GM18517 (cell line): ENCODE data around the gene NNMT.
"Not testable (repeated sequence)": the region's sequence is repeated elsewhere in the genome, so short reads cannot be mapped to it uniquely, and the experiment has no call there.

ENCODE experiments used
- ATAC-seq: cut with Tn5 transposase; IDR thresholded peaks from one replicate; pipeline ENCODE4 v1.9.1; 2021; ENCODE audit warnings: mild to moderate bottlenecking, moderate library complexity; ENCODE audit not compliant: unreplicated experiment

The NNMT gene

DNA sequence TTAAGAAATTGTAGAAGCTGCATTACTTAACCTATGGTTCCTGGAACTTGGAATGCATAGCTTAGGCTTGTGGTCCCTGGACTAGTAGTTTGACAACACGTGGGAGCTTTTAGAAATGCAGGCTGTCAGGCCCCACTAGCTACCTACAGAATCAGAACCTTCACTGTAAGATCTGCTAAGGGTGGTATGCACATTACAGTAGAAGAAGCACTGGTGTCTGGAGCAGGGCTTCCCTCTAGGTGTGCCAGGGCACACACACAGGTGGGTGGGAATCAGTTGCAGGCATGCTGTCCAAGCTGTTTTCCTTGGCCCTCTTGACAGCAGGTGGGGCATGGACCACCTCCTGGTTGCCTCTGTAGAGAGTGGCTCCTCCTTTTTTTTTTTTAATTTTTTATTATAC, 8.8 kb downstream of the NNMT start:
- ATAC-seq, result no peak

DNA sequence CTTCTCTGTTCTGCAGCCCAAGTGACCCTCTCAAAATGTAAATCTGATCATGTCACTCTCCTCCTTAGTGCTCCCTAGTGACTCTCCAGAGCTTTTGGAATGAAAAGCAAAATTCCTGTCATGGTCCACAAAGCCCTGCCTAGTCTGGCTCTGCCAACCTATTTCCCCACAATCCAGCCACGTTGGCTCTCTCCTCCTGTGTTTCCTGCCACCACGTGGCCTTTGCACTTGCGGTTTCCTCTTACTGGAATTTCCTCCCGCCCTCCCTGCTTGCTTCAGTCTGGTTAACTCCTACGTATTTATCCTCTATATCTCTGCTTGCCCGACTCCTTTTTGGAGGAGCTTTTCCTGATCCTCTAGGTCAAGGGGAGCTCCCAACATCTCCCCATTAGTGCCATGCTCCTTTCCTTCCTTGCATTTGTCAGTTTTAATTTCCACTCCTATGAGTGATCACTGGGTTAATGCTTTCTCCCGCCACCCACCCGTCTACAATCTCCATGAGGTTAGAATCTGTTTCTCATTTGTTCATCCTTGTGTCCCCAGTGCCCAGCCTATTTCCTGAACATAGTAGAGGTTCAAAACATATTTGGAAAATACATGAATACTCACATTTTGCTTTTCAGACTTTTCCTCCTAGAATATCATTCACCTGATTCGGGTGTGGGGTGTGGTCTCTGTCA, 11.5 kb downstream of the NNMT start:
- no peak for ATAC-seq

DNA sequence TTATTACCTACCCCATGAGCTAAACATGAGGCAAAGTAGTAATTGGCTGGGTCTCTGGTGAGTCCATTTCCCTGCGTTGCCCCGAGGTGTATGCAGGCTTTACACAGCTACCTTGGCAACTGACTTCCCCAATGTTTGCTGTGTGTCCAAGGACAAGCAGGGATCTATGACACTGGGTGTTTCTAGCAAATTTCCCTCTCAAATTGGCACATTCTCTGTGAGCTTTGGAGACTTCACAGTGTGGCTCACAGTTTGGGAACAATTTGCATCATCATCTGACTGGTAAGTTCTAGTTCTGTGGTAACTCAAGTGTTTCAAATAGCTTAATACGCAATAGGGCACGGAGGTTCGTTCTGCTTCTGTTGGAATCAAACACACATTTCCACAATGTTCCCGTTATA, 12.5 kb downstream of the NNMT start:
- no peak for ATAC-seq

DNA sequence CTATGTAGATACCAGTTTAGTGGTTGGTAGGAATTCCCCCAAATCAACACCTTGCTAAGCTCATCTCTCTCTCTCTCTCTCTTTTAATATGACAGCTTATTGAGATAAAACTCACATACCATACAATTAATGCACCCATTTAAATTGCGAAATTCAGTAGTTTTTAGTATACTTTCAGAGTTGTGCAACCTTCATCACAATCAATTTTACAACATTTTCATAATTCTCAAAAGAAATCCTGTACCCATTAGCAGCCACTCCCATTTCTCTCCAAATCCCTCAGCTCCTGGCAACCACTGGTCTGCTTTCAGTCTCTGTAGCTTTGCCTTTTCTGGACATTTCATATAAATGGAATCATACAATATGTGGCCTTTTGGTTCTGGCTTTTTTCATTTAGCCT, 13.3 kb downstream of the NNMT start:
- ATAC-seq, result no peak

DNA sequence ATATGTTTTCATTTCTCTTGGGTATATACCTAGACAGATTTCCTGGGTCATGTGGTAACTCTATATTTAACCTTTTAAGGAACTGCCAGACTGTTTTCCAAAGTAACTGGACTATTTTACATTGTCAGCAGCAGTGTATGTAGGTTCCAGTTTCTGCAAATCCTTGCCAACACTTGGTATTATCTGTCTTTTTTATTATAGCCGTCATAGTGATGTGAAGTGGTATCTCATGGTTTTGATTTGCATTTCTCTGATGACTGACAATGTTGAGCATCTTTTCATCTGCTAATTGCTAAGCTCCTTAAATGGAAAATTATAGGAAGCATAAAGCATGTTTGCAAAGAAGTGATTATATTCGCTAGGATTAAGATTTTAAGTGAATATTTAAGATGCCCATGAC, 13.9 kb downstream of the NNMT start:
- ATAC-seq, result no peak

DNA sequence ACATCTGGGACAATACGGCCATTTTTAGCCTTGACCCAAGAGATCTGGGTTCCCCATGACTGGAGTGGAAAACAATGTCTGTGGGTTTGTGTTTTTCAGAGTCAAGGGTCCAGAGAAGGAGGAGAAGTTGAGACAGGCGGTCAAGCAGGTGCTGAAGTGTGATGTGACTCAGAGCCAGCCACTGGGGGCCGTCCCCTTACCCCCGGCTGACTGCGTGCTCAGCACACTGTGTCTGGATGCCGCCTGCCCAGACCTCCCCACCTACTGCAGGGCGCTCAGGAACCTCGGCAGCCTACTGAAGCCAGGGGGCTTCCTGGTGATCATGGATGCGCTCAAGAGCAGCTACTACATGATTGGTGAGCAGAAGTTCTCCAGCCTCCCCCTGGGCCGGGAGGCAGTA, 15.7 kb downstream of the NNMT start:
- no peak for ATAC-seq

DNA sequence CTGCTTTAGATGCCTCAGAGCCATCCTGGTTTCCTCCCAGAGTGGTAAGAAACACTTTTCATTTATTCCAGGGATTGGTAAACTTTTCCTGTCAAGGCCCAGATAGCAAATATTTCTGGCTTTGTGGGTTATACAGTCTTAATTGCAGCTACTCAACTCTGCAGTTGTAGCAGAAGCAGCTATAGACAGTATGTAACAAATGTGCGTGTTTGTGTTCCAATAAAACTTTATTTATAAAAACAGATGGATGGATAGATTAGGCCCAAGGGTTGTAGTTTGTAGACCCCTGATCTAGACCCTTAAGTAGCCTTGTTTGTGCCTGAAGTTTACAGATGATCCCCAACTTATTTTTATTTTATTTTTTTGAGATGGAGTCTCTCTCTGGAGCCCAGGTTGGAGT, 17.9 kb downstream of the NNMT start:
- ATAC-seq, result no peak

DNA sequence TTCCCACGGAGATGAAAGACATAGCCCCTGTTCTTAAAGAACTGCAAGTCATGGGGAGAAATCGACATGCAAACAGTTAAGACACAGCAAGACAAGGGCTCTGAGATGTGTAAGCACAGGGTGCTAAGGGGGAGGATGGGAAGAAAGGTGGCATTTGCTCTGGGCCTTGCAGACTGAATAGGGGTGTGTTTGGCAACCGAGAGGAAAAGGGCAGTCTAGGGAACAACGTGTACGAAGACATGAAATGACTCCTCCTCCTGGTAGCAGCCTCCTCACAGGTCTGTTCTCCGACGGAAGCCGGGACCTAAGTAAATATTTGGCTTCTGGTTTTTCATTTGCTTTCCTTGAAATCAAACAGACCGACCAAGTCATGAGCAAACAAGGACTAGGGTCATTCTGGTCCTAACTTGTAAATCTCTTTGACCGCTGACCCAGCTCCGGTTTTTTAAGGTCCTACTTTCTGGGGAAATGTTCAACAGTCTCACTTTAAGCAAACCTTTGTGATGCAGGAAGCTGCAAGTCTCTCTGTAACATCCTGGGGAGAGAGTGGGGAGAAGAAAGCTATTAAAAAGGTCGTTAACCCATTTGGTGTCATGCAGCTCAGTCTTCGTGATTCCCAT, 19.7 kb downstream of the NNMT start:
- no peak for ATAC-seq

DNA sequence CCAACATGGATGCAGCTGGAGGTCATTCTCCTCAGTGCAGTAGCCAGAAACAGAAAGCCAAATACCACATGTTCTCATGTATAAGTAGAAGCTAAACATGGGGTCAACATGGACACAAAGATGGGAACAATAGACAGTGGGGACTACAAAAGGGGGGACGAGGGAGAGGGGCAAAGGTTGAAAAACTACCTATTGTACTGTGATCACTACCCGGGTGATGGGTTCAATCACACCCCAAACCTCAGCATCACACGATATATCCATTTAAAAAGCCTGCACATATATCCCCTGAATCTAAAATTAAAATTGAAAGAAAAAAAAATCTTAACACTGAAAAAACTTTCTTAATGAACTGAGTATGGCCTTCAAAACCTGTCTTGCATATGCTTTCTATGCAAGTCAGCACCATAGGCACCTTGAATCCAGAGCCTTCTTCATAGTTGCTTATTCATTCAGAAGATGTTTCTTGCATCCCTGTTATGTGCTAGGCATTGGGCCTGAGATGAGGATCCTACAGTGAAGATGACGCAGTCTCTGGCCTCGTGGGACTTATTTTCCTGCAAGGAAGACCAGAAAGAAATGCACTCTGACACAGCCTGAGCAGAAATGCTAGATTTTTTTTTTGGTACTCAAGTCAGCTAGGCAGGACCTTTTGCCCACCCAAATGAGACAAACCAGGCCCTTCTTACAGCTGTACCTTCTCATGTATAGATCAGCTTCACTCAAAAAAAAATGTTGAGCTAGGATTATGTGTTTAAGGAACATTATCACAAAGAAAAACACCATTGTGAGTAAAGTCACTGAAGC, 21.0 kb downstream of the NNMT start:
- ATAC-seq, result no peak

DNA sequence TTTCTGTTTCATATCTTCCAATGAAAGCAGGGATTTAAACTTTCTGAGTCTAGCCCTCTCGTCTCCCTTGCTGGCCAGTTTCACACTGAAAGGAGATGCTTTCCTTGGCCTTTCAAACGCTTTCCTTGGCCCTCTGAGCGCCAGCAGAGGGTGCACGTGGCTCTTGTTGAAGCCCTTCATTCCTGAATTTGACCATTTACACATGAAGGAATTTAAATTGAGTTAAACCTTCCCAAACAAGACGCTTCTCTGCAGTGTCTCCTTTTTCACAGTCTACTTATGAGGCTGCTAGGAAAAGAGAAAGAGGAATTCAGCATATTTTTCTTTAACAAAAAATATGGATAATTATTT, 21.6 kb downstream of the NNMT start:
- no peak for ATAC-seq

DNA sequence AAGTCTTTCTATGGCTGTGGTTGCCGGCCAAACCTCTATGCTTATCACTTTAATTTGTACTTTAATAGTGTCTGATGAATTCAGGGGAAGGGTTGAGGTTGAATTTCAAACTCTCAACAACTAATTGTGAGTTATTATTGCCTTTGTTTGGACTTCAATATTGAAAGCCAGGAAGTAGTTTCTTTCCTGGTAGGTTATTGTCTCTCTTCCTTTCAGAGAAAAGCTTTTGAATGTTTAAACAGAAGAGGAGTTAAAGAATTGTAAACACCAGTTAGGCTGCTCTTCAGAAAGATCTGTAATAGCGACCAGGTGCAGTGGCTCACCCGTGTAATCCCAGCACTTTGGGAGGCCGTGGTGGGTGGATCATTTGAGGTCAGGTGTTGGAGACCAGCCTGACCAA, 22.2 kb downstream of the NNMT start:
- no peak for ATAC-seq

DNA sequence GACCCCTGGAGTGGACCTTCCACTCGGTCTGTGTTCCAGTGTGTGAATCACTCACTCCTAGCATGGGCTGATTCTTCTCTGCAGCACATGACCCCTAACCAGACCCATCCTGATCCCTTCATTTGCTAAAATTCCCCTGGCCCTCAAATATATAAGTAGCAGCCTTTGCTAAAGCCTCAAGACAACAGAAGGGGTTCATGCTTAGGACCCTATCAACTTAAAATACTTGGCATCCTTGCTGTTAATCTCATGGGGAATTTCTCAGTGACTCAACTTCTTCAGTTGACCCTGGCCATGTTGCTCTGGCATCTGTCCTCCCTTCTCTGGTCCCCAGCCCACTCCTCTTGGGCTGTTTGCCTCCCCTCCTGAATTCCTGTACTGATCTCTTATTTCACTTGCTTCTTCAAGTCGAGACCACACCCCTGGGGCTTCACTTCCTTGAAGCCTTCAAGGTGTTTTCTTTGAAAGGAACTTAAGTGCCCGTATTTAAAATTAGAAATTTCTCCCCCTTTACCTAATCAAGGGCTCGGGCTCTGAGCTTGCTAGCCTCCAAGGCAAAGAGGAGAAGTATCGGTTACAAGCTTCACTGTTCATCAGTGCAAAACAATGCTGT, 23.6 kb downstream of the NNMT start:
- no peak for ATAC-seq

DNA sequence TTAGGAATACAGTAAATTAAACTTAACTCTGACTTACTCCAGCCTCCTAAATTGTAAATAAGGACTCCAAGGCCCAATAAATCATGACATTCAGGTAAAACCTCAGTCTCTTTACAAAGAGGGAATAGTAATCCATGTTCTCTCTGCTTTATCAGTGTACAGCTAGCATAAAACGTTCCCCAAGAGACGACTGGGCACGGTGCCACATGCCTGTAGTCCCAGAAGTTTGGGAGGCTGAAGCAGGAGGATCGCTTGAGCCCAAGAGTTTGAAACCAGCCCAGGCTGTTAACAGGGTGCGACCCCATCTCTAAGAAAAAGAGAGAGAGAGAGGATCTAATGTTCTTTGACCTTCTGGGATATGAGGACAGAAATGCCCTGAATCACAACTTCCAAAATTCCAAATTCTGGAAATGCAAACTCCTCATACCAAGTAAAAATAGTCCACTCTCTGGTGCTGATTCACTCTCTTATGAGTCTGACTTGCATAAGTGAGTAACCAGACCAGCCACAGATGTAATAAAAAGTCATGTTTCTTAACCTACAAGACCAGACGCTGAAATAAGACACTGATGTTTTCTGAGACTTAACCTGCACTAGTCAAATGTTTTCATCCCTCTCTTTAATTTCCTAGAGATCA, 25.5 kb downstream of the NNMT start:
- ATAC-seq, result no peak

DNA sequence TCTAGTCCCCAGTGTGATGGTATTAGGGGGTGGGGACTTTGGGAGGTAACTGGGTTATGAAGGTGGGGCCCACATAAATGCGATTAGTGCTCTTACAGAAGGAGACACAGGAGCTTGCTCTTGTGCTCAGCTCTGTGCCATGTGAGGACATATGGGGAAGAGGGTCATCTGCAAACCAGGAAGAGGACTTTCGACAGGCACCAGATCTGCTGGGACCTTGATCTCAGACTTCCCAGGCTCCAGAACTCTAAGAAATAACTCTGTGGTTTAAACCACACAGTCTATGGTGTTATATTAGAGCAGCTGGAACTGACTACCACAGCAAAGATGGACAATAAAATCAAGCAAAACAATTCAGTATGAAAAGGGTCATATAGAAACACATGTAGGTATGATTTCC, 26.7 kb downstream of the NNMT start:
- ATAC-seq, result no peak

DNA sequence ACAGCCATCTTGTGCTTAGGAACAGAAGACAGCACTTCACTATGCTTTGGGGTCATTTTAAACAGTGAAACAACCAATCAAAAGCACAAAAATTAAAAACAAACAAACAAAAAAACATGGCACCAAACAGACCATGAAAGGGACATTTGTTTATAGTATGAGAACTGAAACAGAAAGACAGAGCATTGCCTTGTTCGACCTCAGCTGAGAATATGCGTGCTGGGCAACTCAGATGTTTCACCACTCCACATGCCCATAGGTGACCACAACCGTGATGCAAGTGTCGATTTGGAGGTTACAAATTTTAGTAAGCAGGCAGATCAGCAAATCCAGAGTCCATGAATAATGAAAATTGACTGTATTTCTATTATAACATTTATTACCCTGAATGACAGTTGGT, 30.0 kb downstream of the NNMT start:
- ATAC-seq, result no peak

DNA sequence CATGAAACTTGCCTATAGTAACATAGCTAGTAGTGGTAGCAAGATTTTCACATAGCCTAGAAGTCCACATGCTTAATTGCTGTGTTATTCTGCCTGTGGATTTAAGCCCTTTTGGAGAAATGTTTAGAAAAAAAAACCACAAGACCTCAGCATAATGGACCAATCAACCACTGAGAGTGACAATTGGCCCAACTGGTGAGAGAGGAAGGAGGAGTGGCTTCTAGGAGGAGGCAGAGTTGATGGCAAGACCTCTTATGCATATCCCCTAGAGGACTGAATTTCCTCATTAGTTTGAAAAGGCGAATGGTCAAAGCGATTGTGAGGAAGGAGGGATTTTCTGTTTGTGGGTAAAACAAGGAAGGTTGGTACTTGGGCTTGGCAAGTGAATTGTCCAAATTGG, 30.6 kb downstream of the NNMT start:
- ATAC-seq, result no peak

DNA sequence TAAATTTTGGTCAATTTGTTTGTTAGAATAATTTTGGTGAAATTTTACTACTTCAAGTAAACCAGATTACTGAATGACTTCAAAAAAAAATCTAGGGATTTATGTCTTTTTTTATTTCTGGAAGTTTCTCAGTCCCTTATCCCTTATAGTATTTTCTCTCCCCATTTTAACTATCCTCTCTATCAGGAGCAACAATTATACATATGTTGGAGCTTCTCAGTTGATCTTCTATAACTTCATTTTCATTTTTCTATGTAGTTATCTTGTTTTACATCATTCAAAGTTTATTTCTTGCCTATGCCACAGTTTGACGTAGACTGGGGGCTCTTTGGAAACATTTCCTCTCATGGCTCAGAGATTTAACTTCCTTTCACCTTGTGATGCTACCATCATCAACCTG, 34.2 kb downstream of the NNMT start:
- ATAC-seq, result no peak

DNA sequence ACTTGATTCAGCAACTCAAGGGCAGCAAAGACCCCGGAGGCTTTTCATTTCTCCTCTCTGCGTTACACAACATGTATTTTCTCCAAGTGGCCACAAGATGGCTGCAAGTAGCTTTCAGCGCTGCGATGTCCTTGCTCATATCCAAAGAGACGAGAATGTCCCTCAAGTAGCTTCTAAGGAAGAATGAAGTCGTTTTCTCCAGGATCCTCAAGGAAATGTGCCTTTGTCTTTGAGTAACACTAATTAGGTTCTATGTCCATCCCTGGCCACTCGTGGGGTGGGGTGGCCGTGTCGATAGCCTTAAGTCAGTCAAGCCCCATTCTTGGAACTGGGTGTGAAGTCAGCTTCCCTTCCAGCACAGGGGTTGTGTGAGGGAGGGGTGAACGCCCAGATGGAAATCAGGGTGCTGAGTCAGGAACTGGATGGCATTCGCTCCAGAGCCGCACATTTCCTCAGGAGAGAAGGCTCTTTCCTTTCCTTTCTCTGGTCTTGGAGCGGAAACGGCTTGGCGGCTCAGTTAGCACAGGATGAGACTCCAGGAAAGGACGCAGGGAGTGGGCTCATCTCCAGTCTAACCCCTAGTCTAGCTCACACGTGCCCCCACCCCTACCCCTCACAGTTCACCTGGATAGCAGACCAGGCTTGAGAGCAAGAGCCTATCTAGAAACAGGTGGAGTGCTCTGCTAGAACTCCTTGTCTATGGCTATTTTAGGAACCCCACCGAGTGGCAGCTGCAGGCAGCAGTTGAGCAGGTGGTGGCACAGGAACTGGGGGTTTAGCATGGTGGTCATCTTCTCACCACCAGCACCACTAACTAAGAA, 44.3 kb downstream of the NNMT start:
- no peak for ATAC-seq

DNA sequence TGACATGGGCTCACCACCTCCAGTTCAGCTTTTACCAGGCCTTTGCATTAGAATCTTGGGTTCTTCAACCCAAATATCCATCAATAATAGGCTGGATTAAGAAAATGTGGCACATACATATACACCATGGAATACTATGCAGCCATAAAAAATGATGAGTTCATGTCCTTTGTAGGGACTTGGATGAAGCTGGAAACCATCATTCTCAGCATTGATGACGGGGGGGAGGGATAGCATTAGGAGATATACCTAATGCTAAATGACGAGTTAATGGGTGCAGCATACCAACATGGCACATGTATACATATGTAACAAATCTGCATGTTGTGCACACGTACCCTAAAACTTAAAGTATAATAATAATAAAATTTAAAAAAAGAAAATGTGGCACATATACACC, 45.5 kb downstream of the NNMT start:
- not testable (repeated sequence) for ATAC-seq

DNA sequence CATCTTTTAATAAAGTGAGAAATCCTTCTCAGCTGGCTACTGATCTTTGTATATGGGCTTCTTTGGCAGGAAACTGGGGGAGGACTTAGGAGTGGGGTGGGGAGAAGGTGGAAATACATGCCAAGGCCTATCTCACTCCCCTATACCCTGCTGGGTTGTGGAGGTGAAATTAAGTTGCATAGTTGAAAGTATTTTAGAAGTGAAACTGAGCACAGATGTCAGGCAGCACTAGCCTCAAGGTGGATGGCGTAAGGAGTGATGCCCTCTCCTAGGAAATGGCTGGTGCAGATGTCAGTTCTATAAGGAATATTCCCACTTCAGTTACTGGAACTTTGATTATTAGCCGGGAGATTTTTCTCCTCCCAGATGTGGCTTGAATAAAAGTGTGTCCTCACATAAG, 46.3 kb downstream of the NNMT start:
- ATAC-seq, result no peak

DNA sequence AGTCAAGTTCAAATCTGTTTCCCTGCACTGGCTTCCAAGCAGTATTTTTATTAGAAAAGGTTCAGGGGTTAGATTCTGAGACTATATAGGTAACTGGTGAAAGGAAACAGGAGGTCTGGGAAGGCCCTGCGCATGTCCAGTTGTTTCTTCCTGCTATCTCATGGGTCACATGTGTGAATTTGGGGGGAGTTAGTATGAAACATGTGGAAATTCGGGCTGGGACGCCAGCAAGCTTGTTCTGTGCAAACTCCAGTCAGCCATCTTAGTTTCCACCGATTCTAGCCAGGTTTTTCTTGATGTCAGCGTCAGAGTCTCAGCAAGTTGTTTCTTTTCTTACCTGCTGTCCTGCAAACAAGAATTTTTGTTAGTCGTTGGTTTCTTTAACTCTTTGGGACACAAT, 46.8 kb downstream of the NNMT start:
- ATAC-seq, result no peak
